Endothelial cell (in vitro differentiated cells): Measurements from ENCODE around the gene PSME4. TPM values are rescaled to one million over a fixed set of nuclear protein-coding genes. Genes with fewer than 3 reads are reported as not detected.
"Not testable (repeated sequence)": the region's sequence is repeated elsewhere in the genome, so short reads cannot be mapped to it uniquely, and the experiment has no call there.

Source experiments
- DNase-seq: peaks from one replicate; pipeline ENCODE4 v3.0.0; 2021; ENCODE audit warnings: low spot score
- H3K27ac Mint-ChIP-seq: one replicate; pipeline ENCODE4 v1.8.0; 2021; ENCODE audit warnings: mixed read lengths, inconsistent platforms; ENCODE audit not compliant: unreplicated experiment
- H3K27me3 Mint-ChIP-seq: one replicate; pipeline ENCODE4 v1.8.0; 2021; ENCODE audit warnings: mild to moderate bottlenecking, moderate library complexity, mixed read lengths, inconsistent platforms; ENCODE audit not compliant: unreplicated experiment
- H3K36me3 Mint-ChIP-seq: one replicate; pipeline ENCODE4 v1.8.0; 2021; ENCODE audit warnings: mild to moderate bottlenecking, low read depth, mixed read lengths, inconsistent platforms; ENCODE audit not compliant: unreplicated experiment
- H3K4me1 Mint-ChIP-seq: one replicate; pipeline ENCODE4 v1.8.0; 2021; ENCODE audit warnings: mild to moderate bottlenecking, mixed read lengths, inconsistent platforms; ENCODE audit not compliant: unreplicated experiment
- H3K4me3 Mint-ChIP-seq: one replicate; pipeline ENCODE4 v1.8.0; 2021; ENCODE audit warnings: mild to moderate bottlenecking, mixed read lengths, inconsistent platforms; ENCODE audit not compliant: unreplicated experiment
- H3K9me3 Mint-ChIP-seq: one replicate; pipeline ENCODE4 v1.8.0; 2021; ENCODE audit warnings: mixed read lengths, inconsistent platforms; ENCODE audit not compliant: unreplicated experiment
- total RNA-seq: library from RNA; stranded (reverse); fragmentation: NEBNext Ultra II Directional; extraction: Animal tissue kit (Norgen Biotek cat#: 25700); gene quantifications from one replicate; pipeline ENCODE4 v1.2.1, GENCODE V29; 2021; ENCODE audit not compliant: unreplicated experiment
- TF ChIP-seq, protein P1 (sequence below): fragments of 200-600 bp; sonication (generic); IDR thresholded peaks from one replicate; pipeline ENCODE4 v1.5.0; 2021; ENCODE audit warnings: antibody characterized with exemption; ENCODE audit not compliant: unreplicated experiment

The PSME4 gene
- total RNA-seq, 1 donor from 2014 or later = 106 TPM

GRCh38 chr2:53941749-53942148, 29.0 kb downstream of the PSME4 start:
- Mint-ChIP-seq H3K36me3 (peaks cover 24% of the 10 kb centered on the region), H3K4me3 (no peak overlapping the region), H3K9me3 (no peaks in the 10 kb centered on the region), H3K27me3 (no peaks in the 10 kb centered on the region), H3K4me1 (peaks cover 33% of the 10 kb centered on the region), H3K27ac (no peak overlapping the region)
- TF ChIP-seq, protein P1, sequence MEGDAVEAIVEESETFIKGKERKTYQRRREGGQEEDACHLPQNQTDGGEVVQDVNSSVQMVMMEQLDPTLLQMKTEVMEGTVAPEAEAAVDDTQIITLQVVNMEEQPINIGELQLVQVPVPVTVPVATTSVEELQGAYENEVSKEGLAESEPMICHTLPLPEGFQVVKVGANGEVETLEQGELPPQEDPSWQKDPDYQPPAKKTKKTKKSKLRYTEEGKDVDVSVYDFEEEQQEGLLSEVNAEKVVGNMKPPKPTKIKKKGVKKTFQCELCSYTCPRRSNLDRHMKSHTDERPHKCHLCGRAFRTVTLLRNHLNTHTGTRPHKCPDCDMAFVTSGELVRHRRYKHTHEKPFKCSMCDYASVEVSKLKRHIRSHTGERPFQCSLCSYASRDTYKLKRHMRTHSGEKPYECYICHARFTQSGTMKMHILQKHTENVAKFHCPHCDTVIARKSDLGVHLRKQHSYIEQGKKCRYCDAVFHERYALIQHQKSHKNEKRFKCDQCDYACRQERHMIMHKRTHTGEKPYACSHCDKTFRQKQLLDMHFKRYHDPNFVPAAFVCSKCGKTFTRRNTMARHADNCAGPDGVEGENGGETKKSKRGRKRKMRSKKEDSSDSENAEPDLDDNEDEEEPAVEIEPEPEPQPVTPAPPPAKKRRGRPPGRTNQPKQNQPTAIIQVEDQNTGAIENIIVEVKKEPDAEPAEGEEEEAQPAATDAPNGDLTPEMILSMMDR = no peak
- no peak for DNase-seq

- Mint-ChIP-seq H3K27me3 (no peaks in the 10 kb centered on the region), H3K36me3 (peaks cover 10% of the 10 kb centered on the region), H3K27ac (peak overlapping the region; percentile 94), H3K4me1 (peaks cover 20% of the 10 kb centered on the region), H3K9me3 (no peaks in the 10 kb centered on the region), H3K4me3 (no peak overlapping the region)
- DNase-seq = no peak
- TF ChIP-seq, protein P1 = no peak
Observed at GRCh38 chr2:53939656-53940055, 31.1 kb downstream of the PSME4 start.

DNA sequence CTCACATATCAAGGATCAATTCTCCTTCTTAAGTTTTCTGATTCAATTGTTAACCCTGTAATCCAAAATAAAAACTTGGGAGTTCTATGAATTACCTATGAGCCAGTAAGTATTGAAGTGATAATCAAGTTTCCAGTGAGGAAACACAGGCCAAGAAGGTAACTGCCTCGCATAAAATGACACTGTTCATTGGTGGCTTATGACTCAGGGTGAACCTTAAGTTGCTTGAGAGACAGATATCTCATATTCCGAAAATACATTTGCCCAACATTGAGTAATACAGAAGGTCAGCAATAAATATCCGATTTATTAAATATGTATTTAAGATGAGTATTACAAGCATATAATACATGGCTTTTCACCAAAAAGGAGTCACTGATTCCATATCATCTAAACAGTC, 31.9 kb downstream of the PSME4 start:
- Mint-ChIP-seq H3K27me3 (no peaks in the 10 kb centered on the region), H3K27ac (peak overlapping the region; percentile 42), H3K9me3 (no peaks in the 10 kb centered on the region), H3K4me3 (no peak overlapping the region), H3K4me1 (peaks cover 18% of the 10 kb centered on the region), H3K36me3 (peaks cover 10% of the 10 kb centered on the region)
- TF ChIP-seq, protein P1 = no peak
- no peak for DNase-seq

GRCh38 chr2:53933329-53933728, 37.5 kb downstream of the PSME4 start:
- H3K4me3 Mint-ChIP-seq = no peak overlapping the region
- peaks cover 34% of the 10 kb centered on the region for H3K36me3 Mint-ChIP-seq
- no peaks in the 10 kb centered on the region for H3K9me3 Mint-ChIP-seq
- no peak for DNase-seq
- peaks cover 5% of the 10 kb centered on the region for H3K4me1 Mint-ChIP-seq
- H3K27me3 Mint-ChIP-seq = no peaks in the 10 kb centered on the region
- no peak overlapping the region for H3K27ac Mint-ChIP-seq
- TF ChIP-seq, protein P1 = no peak

GRCh38 chr2:53926321-53926720, 44.5 kb downstream of the PSME4 start:
- H3K36me3 Mint-ChIP-seq = peaks cover 35% of the 10 kb centered on the region
- H3K27ac Mint-ChIP-seq, H3K27me3 Mint-ChIP-seq, DNase-seq, H3K4me3 Mint-ChIP-seq, H3K4me1 Mint-ChIP-seq, H3K9me3 Mint-ChIP-seq: not testable (repeated sequence)

GRCh38 chr2:53913721-53914120, 57.1 kb downstream of the PSME4 start:
- H3K36me3 Mint-ChIP-seq = peaks cover 9% of the 10 kb centered on the region
- H3K9me3 Mint-ChIP-seq = no peaks in the 10 kb centered on the region
- DNase-seq = peak; percentile 11
- no peak overlapping the region for H3K4me3 Mint-ChIP-seq
- H3K27me3 Mint-ChIP-seq = no peaks in the 10 kb centered on the region
- H3K27ac Mint-ChIP-seq = no peak overlapping the region
- TF ChIP-seq, protein P1 = no peak
- H3K4me1 Mint-ChIP-seq = peaks cover 9% of the 10 kb centered on the region
